GM12892 (cell line): Measurements from ENCODE around the gene PSMD12.

Experiments used
- POLR2A ChIP-seq: IDR thresholded peaks from 2 replicates; pipeline ENCODE4 v1.6.1; 2011; ENCODE audit warnings: low read depth, low read length, control low read depth
- TAF1 ChIP-seq: IDR thresholded peaks from 2 replicates; pipeline ENCODE4 v1.6.1; 2011; ENCODE audit warnings: low read depth, mild to moderate bottlenecking, control low read depth, low read length, borderline replicate concordance

DNA sequence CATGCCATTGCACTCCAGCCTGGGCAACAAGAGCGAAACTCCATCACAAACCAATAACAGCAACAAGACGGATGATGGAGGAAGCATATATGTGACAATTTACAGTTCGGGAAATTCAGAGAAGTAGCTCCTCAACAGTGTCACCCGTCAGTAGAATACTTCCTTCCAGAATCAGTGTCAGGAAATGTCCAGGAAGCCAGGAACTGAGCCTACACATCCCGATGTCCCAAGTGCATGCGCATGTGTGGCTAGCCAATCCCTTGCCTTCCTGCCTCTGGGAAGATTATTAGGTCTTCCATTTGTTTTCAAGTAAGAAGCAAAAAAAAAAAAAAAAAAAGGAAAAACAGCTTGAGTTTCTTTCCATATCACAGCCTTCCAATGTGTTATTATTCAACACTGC lies 9.3 kb upstream of the PSMD12 start:
- TF ChIP-seq POLR2A (no peak), TAF1 (no peak)
